ENCODE data around the gene LGR6. TPM values are rescaled to one million over a fixed set of nuclear protein-coding genes. Genes with fewer than 3 reads are reported as not detected.

The LGR6 gene
- total RNA-seq, 1 experiment from 2014 or later: 1.0 TPM

GRCh38 chr1:202237052-202237451, 43.5 kb downstream of the LGR6 start:
- Histone ChIP-seq H3K4ac (ENCODE audit: low read depth, low read length) (no peak overlapping the region), H3K4me2 (ENCODE audit: insufficient read depth, insufficient read length, low read length) (no peak overlapping the region), H3K79me2 (ENCODE audit: insufficient read depth, low read length) (no peaks in the 10 kb centered on the region), H3K79me1 (ENCODE audit: insufficient read depth, low read depth, low read length, poor library complexity, severe bottlenecking) (no peaks in the 10 kb centered on the region), H3K23me2 (ENCODE audit: insufficient read length, low read depth, low read length, poor library complexity, severe bottlenecking) (peaks cover 3% of the 10 kb centered on the region), H2BK15ac (ENCODE audit: low read depth, low read length) (no peak overlapping the region), H3K9me3 (ENCODE audit: control insufficient read depth, low read depth, low read length) (no peaks in the 10 kb centered on the region), H2BK120ac (ENCODE audit: low read depth, low read length, poor library complexity, severe bottlenecking) (no peak overlapping the region), H3K18ac (ENCODE audit: insufficient read length, low read depth, low read length) (peak overlapping the region; percentile 19), H3K9ac (ENCODE audit: extremely low read depth, insufficient read length, low read length) (no peak overlapping the region), H3T11ph (ENCODE audit: low read length) (no peak overlapping the region), H3K14ac (ENCODE audit: insufficient read depth, low read length) (peak overlapping the region; percentile 66), H4K5ac (ENCODE audit: insufficient read length, low read depth, low read length) (no peak overlapping the region), H2BK12ac (ENCODE audit: insufficient read length, low read depth, low read length) (no peak overlapping the region), H3K27me3 (ENCODE audit: insufficient read depth, low read length) (no peaks in the 10 kb centered on the region), H3K56ac (ENCODE audit: insufficient read length, low read depth, low read length) (no peak overlapping the region), H3K23ac (ENCODE audit: insufficient read length, low read depth, low read length) (no peak overlapping the region), H2BK20ac (ENCODE audit: low read depth, low read length, poor library complexity, severe bottlenecking) (no peak overlapping the region), H3K27ac (ENCODE audit: insufficient read length, low read depth, low read length) (no peak overlapping the region), H2BK5ac (ENCODE audit: insufficient read length, low read length) (no peak overlapping the region), H2AFZ (ENCODE audit: low read length) (no peak overlapping the region), H4K91ac (ENCODE audit: insufficient read length, low read depth, low read length) (no peak overlapping the region), H4K8ac (replicated peaks; ENCODE audit: insufficient read length, low read depth, low read length) (no peak overlapping the region), H2AK5ac (ENCODE audit: insufficient read length, low read length) (no peak overlapping the region), H4K20me1 (ENCODE audit: control insufficient read depth, insufficient read depth, insufficient read length) (no peaks in the 10 kb centered on the region), H3K4me1 (ENCODE audit: insufficient read depth, low read length) (peaks cover 3% of the 10 kb centered on the region; the same call in 1 of the 2 replicates)
- Mint-ChIP-seq H3K27ac (peak overlapping the region; percentile 33 to 95 (median 46); a peak in 3 of 7 replicates), H3K4me1 (peaks cover 40 to 49% of the 10 kb centered on the region in 2 experiments), H3K27me3 (ENCODE audit: low read depth) (no peaks in the 10 kb centered on the region; the same call in none of the 2 replicates), H3K36me3 (ENCODE audit: insufficient read depth in 1 of 3, low read depth in 3 of 3) (no peaks in the 10 kb centered on the region), H3K4me3 (peak overlapping the region in 1 of 2 experiments; percentile 43; a peak in 2 of 5 replicates), H3K9me3 (no peaks in the 10 kb centered on the region; a peak in 2 of 5 replicates)
- WGBS (ENCODE audit: extremely low coverage, insufficient read length, low lambda C conversion rate): no CpG with 5 or more reads among the region's 8 CpGs
- TF ChIP-seq CTCF (conservative IDR thresholded peaks at IDR 0.05): peak; percentile 87
- DNase-seq: peak; percentile 93

All from H9 (cell line).